A549 (cell line): ENCODE data around the gene MLLT1. TPM values are rescaled to one million over a fixed set of nuclear protein-coding genes. Genes with fewer than 3 reads are reported as not detected.

ENCODE experiments used
- ATAC-seq, 2 experiments: fragments of 200-7000 bp in 1 of 2; fragments of >200 bp in 1 of 2; cut with Nextera tagmentation in 1 of 2; cut with Tn5 transposase in 1 of 2; 3 replicates each; pipeline versions ENCODE4 v1.8.0 to v1.9.1; 2018 to 2020; ENCODE audit warnings: mild to moderate bottlenecking in 1 of 2, moderate library complexity in 1 of 2
- CTCF ChIA-PET: fragments of 300-600 bp; sonication (Branson Sonifier 250); formaldehyde crosslinking; extraction: SDS; loops from one replicate; lab custom pipeline; 2021; ENCODE audit warnings: antibody characterized with exemption, inconsistent platforms; lab: Yijun Ruan, JAX
- POLR2A ChIA-PET: fragments of 350-600 bp; formaldehyde crosslinking; extraction: SDS; loops from one replicate; lab custom pipeline; 2021; ENCODE audit warnings: antibody characterized with exemption, inconsistent platforms; lab: Yijun Ruan, JAX
- DNase-seq, 2 experiments: peaks; one replicate each; pipeline versions ENCODE4 v3.0.0 to v3.0.0-alpha.2; 2011 to 2016; ENCODE audit warnings: low read depth in 1 of 2, low spot score in 1 of 2
- FAIRE-seq: peaks from 2 replicates; lab custom pipeline; 2011; peaks lifted over from hg19 to GRCh38; lab: Jason Lieb, UNC
- H3K27ac ChIP-seq, 2 experiments: fragments of >200 bp; sonication (Bioruptor Twin); formaldehyde crosslinking; 3 replicates each; pipeline ENCODE4 v1.5.1; 2016 to 2017
- H3K4me1 ChIP-seq: fragments of >200 bp; sonication (Bioruptor Twin); formaldehyde crosslinking; 3 replicates; pipeline ENCODE4 v1.6.1; 2016
- H3K4me2 ChIP-seq: fragments of >200 bp; sonication (Bioruptor Twin); formaldehyde crosslinking; 3 replicates; pipeline ENCODE4 v1.6.1; 2016
- H3K4me3 ChIP-seq: fragments of >200 bp; sonication (Bioruptor Twin); formaldehyde crosslinking; 3 replicates; pipeline ENCODE4 v1.5.1; 2016
- H3K9me3 ChIP-seq: fragments of >200 bp; sonication (Bioruptor Twin); formaldehyde crosslinking; 3 replicates; pipeline ENCODE4 v1.6.1; 2016
- BHLHE40 ChIP-seq: IDR thresholded peaks from 2 replicates; pipeline ENCODE4 v1.6.1; 2012; ENCODE audit warnings: low read depth, low read length, inconsistent platforms
- CBX8 ChIP-seq: fragments of 200-600 bp; sonication (generic); IDR thresholded peaks from 2 replicates; pipeline ENCODE4 v1.6.1; 2016
- CHD2 ChIP-seq: fragments of 150-350 bp; IDR thresholded peaks from 2 replicates; pipeline ENCODE4 v1.6.1; 2014; ENCODE audit warnings: low read length; ENCODE audit not compliant: partially characterized antibody
- EHF ChIP-seq: fragments of 250-450 bp; sonication (Bioruptor Pico); IDR thresholded peaks from 2 replicates; pipeline ENCODE4 v1.5.0; 2020; ENCODE audit warnings: mild to moderate bottlenecking
- FOSL2 ChIP-seq, 2 experiments: fragments of 450-650 bp in 1 of 2; fragments of >200 bp in 1 of 2; sonication (Bioruptor Twin) in 1 of 2; formaldehyde crosslinking; IDR thresholded peaks; 2 replicates each; pipeline versions ENCODE4 v1.5.0 to v1.6.1; 2016 to 2020; ENCODE audit warnings: mild to moderate bottlenecking in 1 of 2, moderate library complexity in 1 of 2
- HEYL ChIP-seq: fragments of 250-450 bp; sonication (Bioruptor Pico); IDR thresholded peaks from 2 replicates; pipeline ENCODE4 v1.8.0; 2021; ENCODE audit warnings: mild to moderate bottlenecking, moderate library complexity
- JUN ChIP-seq, 2 experiments: fragments of >200 bp; sonication (Bioruptor Twin); formaldehyde crosslinking; IDR thresholded peaks; 2 replicates in 1 of 2; 3 replicates in 1 of 2; pipeline ENCODE4 v1.6.1; 2016 to 2017
- MAZ ChIP-seq: fragments of 150-350 bp; IDR thresholded peaks from 2 replicates; pipeline ENCODE4 v1.6.1; 2014; ENCODE audit warnings: antibody characterized with exemption, low read depth, low read length, borderline replicate concordance
- MYC ChIP-seq: IDR thresholded peaks from 2 replicates; pipeline ENCODE4 v1.6.1; 2012; ENCODE audit warnings: mild to moderate bottlenecking, inconsistent platforms, low read length, improper control_type of control experiment, borderline replicate concordance
- NPAS2 ChIP-seq: fragments of 250-450 bp; sonication (Bioruptor Pico); IDR thresholded peaks from 2 replicates; pipeline ENCODE4 v1.8.0; 2022; ENCODE audit warnings: mild to moderate bottlenecking, moderate library complexity, borderline replicate concordance
- SREBF2 ChIP-seq: fragments of 450-650 bp; IDR thresholded peaks from 2 replicates; pipeline ENCODE4 v1.6.1; 2014; ENCODE audit warnings: mild to moderate bottlenecking, moderate library complexity
- TFCP2L1 ChIP-seq: fragments of 250-450 bp; sonication (Bioruptor Pico); IDR thresholded peaks from 2 replicates; pipeline ENCODE4 v1.5.0; 2021; ENCODE audit warnings: mild to moderate bottlenecking
- WGBS: methylation state at CpG from one replicate; pipeline ENCODE4 v1.1.6; 2017; ENCODE audit errors: missing lambda C conversion rate; 5-methylcytosine and 5-hydroxymethylcytosine counted together
- polyA plus RNA-seq, 4 experiments: library from polyadenylated mRNA; depleted of rRNA in 3 of 4; stranded (reverse); fragments of >200 nt; fragmentation: RNase III in 1 of 4; extraction: RNeasy Plus Mini Kit Qiagen cat#74134 plus additional on column Dnase treatment in 1 of 4; gene quantifications; 2 replicates in 3 of 4; 3 replicates in 1 of 4; pipeline ENCODE4 v1.2.3, GENCODE V29; 2011 to 2017
- TF ChIP-seq, protein P1 (sequence below): fragments of 250-450 bp; sonication (Bioruptor Pico); IDR thresholded peaks from 2 replicates; pipeline ENCODE4 v1.5.0; 2021; ENCODE audit warnings: mild to moderate bottlenecking, moderate library complexity, borderline replicate concordance
- TF ChIP-seq, protein P2 (sequence below): IDR thresholded peaks from 2 replicates; pipeline ENCODE4 v1.6.1; 2012; ENCODE audit warnings: low read depth, borderline replicate concordance
- TF ChIP-seq, protein P3 (sequence below): IDR thresholded peaks from 2 replicates; pipeline ENCODE4 v1.6.1; 2012
- TF ChIP-seq, protein P4 (sequence below): fragments of 200-600 bp; sonication (generic); IDR thresholded peaks from 2 replicates; pipeline ENCODE4 v1.6.1; 2016; ENCODE audit warnings: antibody characterized with exemption, mild to moderate bottlenecking, moderate library complexity

The MLLT1 gene
- polyA plus RNA-seq, 2 of the 4 experiments (the other 2 are of a cell fraction) = 7.4 to 17.5 TPM

DNA sequence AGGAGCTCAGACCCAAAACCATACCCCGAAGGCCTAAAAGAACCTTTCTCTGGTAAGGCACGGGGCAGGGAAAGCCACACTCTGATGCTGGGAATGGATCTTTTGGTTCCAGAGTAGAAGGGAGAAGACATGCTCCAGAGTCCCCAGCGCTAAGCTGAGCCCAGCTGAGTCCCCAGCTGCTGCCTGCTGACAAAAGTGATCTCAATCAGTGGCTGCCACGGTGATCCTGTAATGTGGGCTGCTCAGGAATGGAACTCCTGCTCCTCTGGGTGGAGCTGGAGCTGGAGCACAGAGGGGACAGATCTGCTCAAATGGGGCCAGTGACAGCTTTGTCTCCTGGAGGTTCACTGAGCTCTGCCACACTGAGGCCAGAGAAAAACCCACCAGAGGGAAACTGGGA is 70.5 kb downstream of the MLLT1 start (continued):
- no peak for TF ChIP-seq NPAS2 (CRISPR knock-in tag)
- TF ChIP-seq HEYL = no peak
- TF ChIP-seq EHF (CRISPR knock-in tag) = no peak
- TF ChIP-seq, protein P1, sequence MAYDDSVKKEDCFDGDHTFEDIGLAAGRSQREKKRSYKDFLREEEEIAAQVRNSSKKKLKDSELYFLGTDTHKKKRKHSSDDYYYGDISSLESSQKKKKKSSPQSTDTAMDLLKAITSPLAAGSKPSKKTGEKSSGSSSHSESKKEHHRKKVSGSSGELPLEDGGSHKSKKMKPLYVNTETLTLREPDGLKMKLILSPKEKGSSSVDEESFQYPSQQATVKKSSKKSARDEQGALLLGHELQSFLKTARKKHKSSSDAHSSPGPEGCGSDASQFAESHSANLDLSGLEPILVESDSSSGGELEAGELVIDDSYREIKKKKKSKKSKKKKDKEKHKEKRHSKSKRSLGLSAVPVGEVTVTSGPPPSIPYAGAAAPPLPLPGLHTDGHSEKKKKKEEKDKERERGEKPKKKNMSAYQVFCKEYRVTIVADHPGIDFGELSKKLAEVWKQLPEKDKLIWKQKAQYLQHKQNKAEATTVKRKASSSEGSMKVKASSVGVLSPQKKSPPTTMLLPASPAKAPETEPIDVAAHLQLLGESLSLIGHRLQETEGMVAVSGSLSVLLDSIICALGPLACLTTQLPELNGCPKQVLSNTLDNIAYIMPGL = no peak

DNA sequence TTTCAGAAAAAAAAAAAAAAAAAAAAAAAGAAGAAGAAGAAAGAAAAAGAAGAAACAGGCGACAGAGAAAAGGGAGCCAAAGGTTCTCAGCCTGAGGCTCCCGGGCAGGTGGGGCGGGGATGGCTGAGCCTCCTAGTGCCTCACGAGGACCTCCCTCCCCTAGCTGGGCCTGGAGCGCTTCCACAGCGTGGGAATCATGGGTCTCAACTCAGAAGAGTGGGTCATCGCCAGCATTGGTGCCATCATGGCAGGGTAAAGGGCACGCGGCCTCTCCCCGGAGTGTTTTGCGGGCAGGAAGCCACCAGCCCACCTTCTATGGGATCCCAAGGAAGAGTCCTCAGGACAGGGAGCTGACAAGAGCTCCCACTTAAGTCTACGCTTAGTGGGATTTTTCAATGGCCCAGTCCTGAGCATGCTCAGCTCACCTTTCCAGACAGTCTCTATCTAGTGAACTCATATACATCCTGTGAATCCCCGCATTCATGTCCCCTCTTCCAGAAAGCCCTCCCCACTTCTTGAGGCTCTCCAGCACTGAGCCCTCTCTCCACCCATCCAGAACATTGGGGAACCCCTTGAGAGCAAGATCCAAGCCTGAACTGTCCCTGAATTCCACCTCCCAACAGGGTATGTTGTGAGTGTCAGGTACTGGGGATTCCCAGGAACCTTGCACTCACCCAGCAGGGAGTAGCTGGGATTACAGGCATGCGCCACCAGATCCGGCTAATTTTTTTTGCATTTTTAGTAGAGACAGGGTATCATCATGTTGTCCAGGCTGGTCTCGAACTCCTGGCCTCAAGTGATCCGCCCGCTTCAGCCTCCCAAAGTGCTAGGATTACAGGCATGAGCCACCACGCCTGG is 74.7 kb downstream of the MLLT1 start:
- no peaks in the 10 kb centered on the region for H3K4me1 ChIP-seq
- H3K9me3 ChIP-seq = no peaks in the 10 kb centered on the region
- no peak overlapping the region for H3K4me3 ChIP-seq
- H3K27ac ChIP-seq = no peak overlapping the region
- CTCF ChIA-PET = interaction anchor here (0.7 to 4.3 kb wide), 3 partner anchors 13 to 18 kb away, joined by 3 to 24 read pairs (median 3); no protein-coding TSS in a partner anchor
- FAIRE-seq (no peak), DNase-seq (no peak), ATAC-seq (peak; percentile 23 to 59; a peak in 2 of 6 replicates)
- POLR2A ChIA-PET = no interaction called here
- WGBS = 90% methylated on average over 17 of the region's 19 CpGs
- TF ChIP-seq CBX8 (no peak), TFCP2L1 (CRISPR knock-in tag) (no peak), MYC (no peak), MAZ (no peak), FOSL2 (IDR thresholded peaks at IDR 0.05) (no peak), FOSL2 (CRISPR knock-in tag; IDR thresholded peaks at IDR 0.05) (no peak), SREBF2 (no peak), HEYL (no peak)
- TF ChIP-seq, protein P2, sequence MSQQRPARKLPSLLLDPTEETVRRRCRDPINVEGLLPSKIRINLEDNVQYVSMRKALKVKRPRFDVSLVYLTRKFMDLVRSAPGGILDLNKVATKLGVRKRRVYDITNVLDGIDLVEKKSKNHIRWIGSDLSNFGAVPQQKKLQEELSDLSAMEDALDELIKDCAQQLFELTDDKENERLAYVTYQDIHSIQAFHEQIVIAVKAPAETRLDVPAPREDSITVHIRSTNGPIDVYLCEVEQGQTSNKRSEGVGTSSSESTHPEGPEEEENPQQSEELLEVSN = no peak
- H3K4me2 ChIP-seq = no peak overlapping the region

DNA sequence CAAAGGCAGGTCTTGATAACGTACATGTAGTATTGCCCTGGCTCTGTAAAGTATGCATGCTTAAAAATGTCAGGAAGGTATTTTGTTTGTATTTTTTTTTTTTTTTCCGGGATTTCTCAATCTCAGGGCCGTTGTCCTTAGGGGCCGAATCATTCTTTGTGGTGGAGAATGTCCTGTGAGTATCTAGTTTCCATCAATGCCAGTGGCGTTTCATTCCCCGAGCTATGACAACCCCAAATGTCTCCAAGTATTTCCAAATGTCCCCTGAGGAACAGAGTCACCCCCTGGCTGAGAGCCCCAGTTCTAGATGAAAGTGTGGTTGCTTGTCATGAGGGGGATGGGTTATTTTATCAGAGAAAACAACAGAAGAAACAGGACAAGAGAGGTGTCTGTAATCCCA is 75.6 kb downstream of the MLLT1 start:
- DNase-seq = no peak
- WGBS = 27% methylated on average over 6 of the region's 6 CpGs
- H3K4me1 ChIP-seq = no peaks in the 10 kb centered on the region
- no peak overlapping the region for H3K4me3 ChIP-seq
- TF ChIP-seq CHD2 (no peak), BHLHE40 (no peak), EHF (CRISPR knock-in tag) (no peak), JUN (IDR thresholded peaks at IDR 0.05) (no peak), CBX8 (no peak)
- TF ChIP-seq, protein P3, sequence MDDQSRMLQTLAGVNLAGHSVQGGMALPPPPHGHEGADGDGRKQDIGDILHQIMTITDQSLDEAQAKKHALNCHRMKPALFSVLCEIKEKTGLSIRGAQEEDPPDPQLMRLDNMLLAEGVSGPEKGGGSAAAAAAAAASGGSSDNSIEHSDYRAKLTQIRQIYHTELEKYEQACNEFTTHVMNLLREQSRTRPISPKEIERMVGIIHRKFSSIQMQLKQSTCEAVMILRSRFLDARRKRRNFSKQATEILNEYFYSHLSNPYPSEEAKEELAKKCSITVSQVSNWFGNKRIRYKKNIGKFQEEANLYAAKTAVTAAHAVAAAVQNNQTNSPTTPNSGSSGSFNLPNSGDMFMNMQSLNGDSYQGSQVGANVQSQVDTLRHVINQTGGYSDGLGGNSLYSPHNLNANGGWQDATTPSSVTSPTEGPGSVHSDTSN = no peak
- TF ChIP-seq, protein P4, sequence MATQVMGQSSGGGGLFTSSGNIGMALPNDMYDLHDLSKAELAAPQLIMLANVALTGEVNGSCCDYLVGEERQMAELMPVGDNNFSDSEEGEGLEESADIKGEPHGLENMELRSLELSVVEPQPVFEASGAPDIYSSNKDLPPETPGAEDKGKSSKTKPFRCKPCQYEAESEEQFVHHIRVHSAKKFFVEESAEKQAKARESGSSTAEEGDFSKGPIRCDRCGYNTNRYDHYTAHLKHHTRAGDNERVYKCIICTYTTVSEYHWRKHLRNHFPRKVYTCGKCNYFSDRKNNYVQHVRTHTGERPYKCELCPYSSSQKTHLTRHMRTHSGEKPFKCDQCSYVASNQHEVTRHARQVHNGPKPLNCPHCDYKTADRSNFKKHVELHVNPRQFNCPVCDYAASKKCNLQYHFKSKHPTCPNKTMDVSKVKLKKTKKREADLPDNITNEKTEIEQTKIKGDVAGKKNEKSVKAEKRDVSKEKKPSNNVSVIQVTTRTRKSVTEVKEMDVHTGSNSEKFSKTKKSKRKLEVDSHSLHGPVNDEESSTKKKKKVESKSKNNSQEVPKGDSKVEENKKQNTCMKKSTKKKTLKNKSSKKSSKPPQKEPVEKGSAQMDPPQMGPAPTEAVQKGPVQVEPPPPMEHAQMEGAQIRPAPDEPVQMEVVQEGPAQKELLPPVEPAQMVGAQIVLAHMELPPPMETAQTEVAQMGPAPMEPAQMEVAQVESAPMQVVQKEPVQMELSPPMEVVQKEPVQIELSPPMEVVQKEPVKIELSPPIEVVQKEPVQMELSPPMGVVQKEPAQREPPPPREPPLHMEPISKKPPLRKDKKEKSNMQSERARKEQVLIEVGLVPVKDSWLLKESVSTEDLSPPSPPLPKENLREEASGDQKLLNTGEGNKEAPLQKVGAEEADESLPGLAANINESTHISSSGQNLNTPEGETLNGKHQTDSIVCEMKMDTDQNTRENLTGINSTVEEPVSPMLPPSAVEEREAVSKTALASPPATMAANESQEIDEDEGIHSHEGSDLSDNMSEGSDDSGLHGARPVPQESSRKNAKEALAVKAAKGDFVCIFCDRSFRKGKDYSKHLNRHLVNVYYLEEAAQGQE = no peak
- TF ChIP-seq, protein P1 = no peak
- POLR2A ChIA-PET = no interaction called here
- H3K9me3 ChIP-seq = no peaks in the 10 kb centered on the region
- CTCF ChIA-PET = interaction anchor here (1.3 kb wide), 1 partner anchor 14 kb away, joined by 3 read pairs; no protein-coding TSS in a partner anchor
- H3K4me2 ChIP-seq = 0 out of 3 replicates have a peak overlapping the region, but pooled peaks have one; percentile 1
- H3K27ac ChIP-seq = no peak overlapping the region
- FAIRE-seq = no peak
- no peak for ATAC-seq
